Neural cell (in vitro differentiated cells): ENCODE measurements around the gene UGT1A8.

Source experiments
- CTCF ChIP-seq: fragments of 450-650 bp; IDR thresholded peaks from 2 replicates; pipeline ENCODE4 v1.5.1; 2014; ENCODE audit warnings: antibody characterized with exemption, mild to moderate bottlenecking, moderate library complexity; ENCODE audit not compliant: poor library complexity, severe bottlenecking
- EP300 ChIP-seq: fragments of 450-650 bp; conservative IDR thresholded peaks from 2 replicates; pipeline ENCODE4 v1.6.1; 2014; ENCODE audit warnings: antibody characterized with exemption, mild to moderate bottlenecking, moderate library complexity; ENCODE audit not compliant: poor library complexity, severe bottlenecking
- POLR2AphosphoS5 ChIP-seq: IDR thresholded peaks from 2 replicates; pipeline ENCODE4 v1.6.1; 2012
- RAD21 ChIP-seq: fragments of 450-650 bp; conservative IDR thresholded peaks from 2 replicates; pipeline ENCODE4 v1.6.1; 2014; ENCODE audit warnings: antibody characterized with exemption, mild to moderate bottlenecking, moderate library complexity
- REST ChIP-seq: IDR thresholded peaks from 2 replicates; pipeline ENCODE4 v1.6.1; 2012; ENCODE audit warnings: borderline replicate concordance
- TAF1 ChIP-seq: IDR thresholded peaks from 2 replicates; pipeline ENCODE4 v1.6.1; 2012; ENCODE audit warnings: low read depth

- TF ChIP-seq CTCF (no peak), TAF1 (no peak), REST (no peak), EP300 (no peak), POLR2AphosphoS5 (no peak), RAD21 (no peak)
Measured at GRCh38 chr2:233761040-233761769, 143.8 kb downstream of the UGT1A8 start.
